Eye (tissue), 1 donor: ENCODE measurements around the gene JARID2.

Experiments
- DNase-seq: peaks from one replicate; pipeline ENCODE4 v3.0.0-alpha.2; 2015

The JARID2 gene

DNA sequence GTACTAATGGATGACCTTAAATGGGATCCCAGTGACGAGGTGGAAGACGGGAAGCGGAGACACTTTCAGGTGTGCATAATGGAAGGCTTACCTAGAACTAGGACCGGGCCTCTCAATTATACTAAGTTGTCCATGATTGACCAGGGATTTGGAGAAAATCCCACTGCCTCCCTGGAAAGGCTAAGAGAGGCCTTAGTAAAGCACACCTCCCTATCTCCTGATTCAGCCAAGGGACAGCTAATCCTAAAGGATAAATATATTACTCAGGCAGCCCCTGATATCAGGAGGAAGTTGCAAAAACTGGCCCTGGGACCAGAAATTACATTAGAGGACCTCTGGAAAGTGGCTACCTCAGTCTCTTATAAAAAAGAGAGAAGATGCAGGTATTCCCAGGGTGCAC, 93.2 kb downstream of the JARID2 start:
- no peak for DNase-seq

DNA sequence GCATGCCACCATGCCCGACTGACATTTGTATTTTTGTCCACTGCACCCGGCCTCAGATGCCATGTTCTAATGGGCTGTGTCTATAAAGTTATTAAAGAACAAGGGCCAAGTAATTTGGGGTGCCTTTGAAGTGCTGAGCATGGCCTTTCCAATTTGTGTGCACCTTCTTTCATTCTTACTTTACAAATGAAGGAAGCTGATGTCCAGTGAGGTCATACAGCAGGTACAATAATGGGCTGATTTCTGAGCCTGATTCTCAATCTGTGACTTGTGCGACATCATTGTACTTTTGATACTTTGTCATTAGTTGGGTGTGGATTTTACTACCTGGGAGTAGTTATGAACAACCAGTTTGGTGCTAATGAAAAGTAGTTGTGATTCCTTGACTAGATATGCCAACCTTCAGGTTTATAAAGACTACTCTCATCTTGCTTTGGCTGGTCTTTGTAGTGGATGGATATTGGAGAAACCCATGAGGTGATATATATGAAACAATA, 94.3 kb downstream of the JARID2 start:
- DNase-seq, result no peak

- DNase-seq, result no peak
These were observed 94.9 kb downstream of the JARID2 start for GRCh38 chr6:15340775-15341174.

DNA sequence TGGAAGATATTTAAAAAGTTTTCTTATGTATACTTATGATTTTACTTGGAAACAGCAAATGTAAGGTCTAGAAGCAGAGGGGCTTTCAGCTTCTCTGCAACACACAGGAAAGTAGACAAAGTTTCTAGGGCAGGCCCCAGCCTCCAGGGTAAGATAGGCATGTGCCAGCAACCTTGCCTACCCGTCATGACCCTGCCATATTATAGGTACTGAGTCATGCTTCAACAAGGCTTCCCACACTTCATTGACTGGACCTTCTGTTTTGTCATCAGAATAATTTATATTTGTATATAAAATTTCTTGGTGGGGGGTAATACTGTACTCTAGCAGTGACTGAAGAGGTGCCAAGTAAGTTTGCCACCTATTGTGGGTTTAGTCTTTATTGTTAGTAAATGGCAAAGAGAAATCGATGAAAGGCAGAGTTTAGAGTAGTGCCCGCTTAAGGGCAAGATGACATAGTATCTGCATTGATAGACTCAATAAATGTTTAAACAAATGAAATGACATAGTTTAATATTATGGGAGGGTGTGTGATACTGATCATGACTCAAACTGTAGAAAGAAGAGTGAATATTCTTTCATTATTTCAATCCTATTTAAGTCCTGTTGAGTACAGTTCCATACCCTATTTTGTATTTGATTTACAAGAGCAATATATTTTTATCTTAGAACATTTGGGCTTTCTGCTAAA, 95.6 kb downstream of the JARID2 start:
- no peak for DNase-seq

- no peak for DNase-seq
These were observed 96.2 kb downstream of the JARID2 start for GRCh38 chr6:15342114-15342513.

GRCh38 chr6:15343490-15344191, 97.8 kb downstream of the JARID2 start:
- no peak for DNase-seq

- no peak for DNase-seq
These were observed 98.3 kb downstream of the JARID2 start for GRCh38 chr6:15344192-15344519.

DNA sequence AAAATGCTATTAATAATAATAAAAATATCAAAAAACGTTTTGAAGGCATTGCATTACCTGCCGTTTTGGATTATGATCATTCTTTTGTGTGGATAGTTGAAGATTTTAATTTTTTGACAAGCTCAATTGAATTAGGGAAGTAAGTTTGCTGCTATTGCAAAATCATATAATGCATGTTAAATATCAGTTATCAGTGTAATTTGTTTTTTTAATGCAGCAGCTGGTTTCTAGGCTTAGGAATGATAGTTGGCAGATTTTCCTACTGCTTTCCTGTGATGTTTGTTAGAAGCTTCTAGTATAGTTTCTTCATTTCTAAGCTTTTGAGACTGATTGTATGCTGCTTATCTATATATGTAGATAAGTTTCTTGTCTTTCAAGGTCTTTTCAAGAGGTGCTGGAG, 99.0 kb downstream of the JARID2 start:
- DNase-seq, result no peak

GRCh38 chr6:15346315-15346714, 100.4 kb downstream of the JARID2 start:
- no peak for DNase-seq

- DNase-seq, result no peak
These were observed 102.7 kb downstream of the JARID2 start for GRCh38 chr6:15348528-15348927.

- DNase-seq, result no peak
These were observed 103.5 kb downstream of the JARID2 start for GRCh38 chr6:15349379-15349778.

DNA sequence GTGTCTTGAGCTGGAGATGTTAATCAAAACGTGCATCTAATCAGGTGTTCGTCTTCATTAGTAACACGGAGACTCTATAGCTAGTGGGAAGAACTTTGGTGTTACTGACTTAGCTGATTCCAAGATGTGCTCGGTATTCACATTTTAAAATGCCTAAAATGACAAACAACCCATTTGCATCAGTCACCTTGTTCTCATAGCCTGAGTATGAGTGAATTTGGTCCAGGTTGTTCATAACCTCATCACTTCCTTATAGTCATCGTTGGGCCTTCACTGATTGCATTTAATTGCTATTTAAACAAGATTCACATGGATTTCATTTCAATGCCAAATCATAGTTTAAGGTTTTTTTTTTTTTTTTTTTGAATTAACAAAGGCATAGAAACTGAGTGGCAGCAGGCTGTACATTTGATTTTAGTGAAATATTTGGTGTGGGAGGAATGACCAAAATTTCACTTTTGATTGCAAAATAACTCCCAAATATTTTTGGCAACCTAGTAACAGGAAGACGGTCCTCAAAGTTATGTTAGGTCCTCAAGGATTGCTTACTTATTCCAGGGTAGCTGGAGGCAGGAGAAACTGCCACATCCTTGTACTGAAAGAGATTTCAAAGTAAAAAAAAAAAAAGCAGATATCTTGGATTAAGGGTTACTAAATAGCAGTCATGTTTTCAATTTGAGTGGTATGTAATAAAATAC, 104.7 kb downstream of the JARID2 start:
- DNase-seq, result no peak

- no peak for DNase-seq
These were observed 105.8 kb downstream of the JARID2 start for GRCh38 chr6:15351631-15352030.

DNA sequence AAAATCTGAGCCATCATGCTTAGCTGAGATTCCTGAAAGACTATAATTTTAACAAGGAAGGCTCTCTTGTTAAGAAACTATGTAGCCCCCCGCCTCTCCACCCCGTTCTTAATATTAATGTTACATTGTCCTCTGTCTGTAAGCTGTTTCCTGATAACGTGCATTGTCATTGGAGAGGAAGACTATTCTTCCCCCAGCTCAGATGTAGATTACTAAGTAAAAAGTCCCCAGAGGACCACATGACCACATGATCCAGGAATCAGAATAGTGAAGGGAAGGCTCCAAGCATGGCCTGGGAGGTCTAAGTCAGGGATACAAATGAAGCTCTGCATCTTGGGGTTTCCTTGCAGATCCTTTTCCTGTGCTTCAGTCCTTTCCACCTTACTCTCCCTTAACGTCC, 106.4 kb downstream of the JARID2 start:
- DNase-seq, result no peak

GRCh38 chr6:15352845-15353244, 107.0 kb downstream of the JARID2 start:
- no peak for DNase-seq

DNA sequence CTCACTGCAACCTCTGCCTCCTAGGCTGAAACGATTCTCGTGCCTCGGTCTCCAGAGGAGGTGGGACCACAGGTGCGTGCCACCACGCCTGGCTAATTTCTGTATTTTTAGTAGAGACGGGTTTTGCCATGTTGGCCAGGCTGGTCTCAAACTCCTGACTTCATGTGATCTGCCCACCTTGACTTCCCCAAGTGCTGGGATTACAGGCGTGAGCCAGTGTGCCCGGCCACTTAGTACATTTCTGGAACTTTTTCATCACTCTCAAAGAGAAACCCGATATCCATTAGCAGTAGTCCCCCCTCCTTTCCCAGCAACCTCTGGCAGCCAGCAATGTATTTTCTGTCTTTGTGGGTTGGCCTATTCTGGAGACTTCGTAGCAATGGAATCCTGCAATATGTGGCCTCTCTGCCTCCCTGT, 109.8 kb downstream of the JARID2 start:
- DNase-seq, result peak; percentile 25

GRCh38 chr6:15356179-15356578, 110.3 kb downstream of the JARID2 start:
- no peak for DNase-seq

DNA sequence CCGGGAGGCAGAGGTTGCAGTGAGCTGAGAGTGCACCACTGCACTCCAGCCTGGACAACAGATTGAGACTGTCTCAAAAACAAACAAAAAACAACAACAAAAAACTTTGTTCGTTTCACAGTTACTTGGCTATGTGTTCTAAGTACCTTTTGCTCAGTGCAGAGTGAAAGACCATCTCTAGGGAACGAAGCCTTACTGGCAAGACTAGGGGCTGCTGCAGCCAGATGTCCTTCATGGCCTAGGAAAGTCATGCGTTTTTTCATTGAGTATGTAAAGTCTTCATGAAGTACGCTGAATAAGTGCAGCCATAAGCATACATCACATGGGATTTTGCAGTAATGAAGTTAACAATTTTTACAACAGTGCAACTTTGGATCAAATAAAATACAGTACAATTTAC, 111.1 kb downstream of the JARID2 start:
- DNase-seq, result no peak

DNA sequence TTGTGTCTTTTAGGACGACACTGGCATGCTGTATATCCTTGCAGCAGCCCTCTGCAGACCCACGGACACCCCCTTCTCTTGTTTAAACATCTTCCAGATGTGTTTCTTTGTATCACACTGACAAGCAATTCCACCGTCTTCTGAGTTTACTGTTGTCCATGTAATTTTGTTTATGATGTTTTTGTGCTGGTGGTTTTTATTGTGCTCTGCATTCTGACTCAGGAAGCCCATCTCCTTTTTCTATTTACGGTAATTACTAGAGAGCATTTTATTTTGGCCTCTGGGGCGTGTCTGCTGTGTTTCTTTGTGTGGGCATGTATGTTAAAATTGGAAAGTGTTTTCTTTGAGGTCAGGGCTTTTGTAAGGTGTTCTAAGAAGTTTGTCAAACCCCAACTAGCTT, 111.9 kb downstream of the JARID2 start:
- DNase-seq, result no peak

DNA sequence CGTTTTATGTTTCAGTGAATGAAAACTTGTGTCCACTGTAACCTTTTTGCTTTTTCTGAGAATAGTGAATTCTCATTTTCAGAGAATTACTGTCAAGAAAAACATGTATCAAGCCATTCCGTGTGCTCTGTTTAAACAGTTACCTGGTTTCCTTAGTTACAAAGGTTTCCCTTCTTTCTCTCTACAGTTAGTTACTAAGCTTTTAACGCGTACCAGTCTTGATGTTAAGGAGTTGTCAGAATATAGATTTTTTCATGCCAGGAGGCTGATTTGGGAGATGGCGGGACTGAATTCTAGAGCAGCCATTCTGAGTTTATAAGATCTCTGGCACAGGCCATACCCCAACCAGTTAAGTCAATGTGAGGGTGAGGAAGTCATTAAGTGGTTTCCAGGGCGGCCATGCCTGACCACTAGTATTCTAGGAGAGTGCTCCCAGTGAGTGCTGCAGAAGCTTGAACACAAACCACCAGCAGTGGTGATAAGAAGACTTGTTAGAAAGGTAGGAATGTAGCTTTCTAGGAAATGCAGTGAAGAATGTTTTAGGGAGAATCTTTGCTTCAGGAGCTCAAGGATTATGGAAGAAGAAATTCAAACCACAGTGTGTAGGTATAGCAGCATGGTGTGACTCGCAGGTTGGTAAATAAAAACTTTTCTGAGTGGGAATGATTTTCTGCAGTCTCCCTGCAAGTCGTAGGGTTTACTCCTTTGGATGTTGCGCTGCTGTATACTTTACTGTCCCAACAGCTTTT, 112.9 kb downstream of the JARID2 start:
- DNase-seq, result no peak

GRCh38 chr6:15359335-15359862, 113.5 kb downstream of the JARID2 start:
- no peak for DNase-seq

DNA sequence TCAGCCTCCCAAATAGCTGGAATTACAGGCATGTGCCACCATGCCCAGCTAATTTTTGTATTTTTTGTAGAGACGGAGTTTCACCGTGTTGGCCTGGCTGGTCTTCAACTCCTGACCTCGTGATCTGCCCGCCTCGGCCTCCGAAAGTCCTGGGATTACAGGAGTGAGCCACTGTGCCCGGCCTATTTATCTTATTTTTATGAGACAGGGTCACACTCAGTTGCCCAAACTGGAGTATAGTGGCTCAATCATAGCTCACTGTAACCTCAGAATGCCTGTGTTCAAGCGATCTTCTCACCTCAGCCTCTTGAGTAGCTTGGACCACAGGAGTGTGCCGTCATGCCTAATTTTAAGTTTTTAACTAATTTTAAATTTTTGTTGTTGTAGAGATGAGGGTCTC, 114.4 kb downstream of the JARID2 start:
- no peak for DNase-seq

- DNase-seq, result no peak
These were observed 115.3 kb downstream of the JARID2 start for GRCh38 chr6:15361197-15361596.
